K562 (cell line): ENCODE data around the gene PAQR4. TPM values are rescaled to one million over a fixed set of nuclear protein-coding genes. Genes with fewer than 3 reads are reported as not detected.

Experiments used
- ARID4B ChIP-seq: sonication (generic); formaldehyde crosslinking; IDR thresholded peaks from 2 replicates; pipeline ENCODE4 v1.8.0; 2022; ENCODE audit warnings: mild to moderate bottlenecking, missing genetic modification reagents
- CBX8 ChIP-seq: fragments of 200-600 bp; sonication (generic); IDR thresholded peaks from 2 replicates; pipeline ENCODE4 v1.6.1; 2012; ENCODE audit warnings: borderline replicate concordance, mixed run types, low read depth, mild to moderate bottlenecking, moderate library complexity, mixed read lengths, low read length, control low read depth, inconsistent platforms; ENCODE audit not compliant: poor library complexity, severe bottlenecking; ENCODE audit errors: extremely low read depth
- EP300 ChIP-seq: IDR thresholded peaks from 2 replicates; pipeline ENCODE4 v1.6.1; 2012; ENCODE audit warnings: low read length, improper control_type of control experiment
- ETV6 ChIP-seq, 3 experiments: fragments of 150-350 bp in 1 of 3; sonication (generic) in 1 of 3; formaldehyde crosslinking in 1 of 3; IDR thresholded peaks; 2 replicates each; pipeline versions ENCODE4 v1.6.1 to v1.8.0; 2014 to 2022; ENCODE audit warnings: borderline replicate concordance in 2 of 3, low read depth in 2 of 3, antibody characterized with exemption in 1 of 3, low read length in 1 of 3, mild to moderate bottlenecking in 1 of 3, missing genetic modification reagents in 1 of 3
- MGA ChIP-seq: fragments of 450-650 bp; IDR thresholded peaks from 2 replicates; pipeline ENCODE4 v1.6.1; 2016; ENCODE audit warnings: mild to moderate bottlenecking, moderate library complexity
- POLR2G ChIP-seq: fragments of 200-400 bp; formaldehyde crosslinking; IDR thresholded peaks from 2 replicates; pipeline ENCODE4 v1.6.1; 2017; ENCODE audit warnings: low read depth, mild to moderate bottlenecking, antibody characterized with exemption, low read length, moderate library complexity
- ZNF589 ChIP-seq: fragments of 200-800 bp; sonication (Bioruptor generic); IDR thresholded peaks from 2 replicates; pipeline ENCODE4 v1.6.1; 2016; ENCODE audit warnings: low read depth, missing genetic modification characterization, missing compliant biosample characterization
- polyA plus RNA-seq, 8 experiments: library from polyadenylated mRNA; depleted of rRNA in 4 of 8; stranded (reverse) in 5 of 8; unstranded in 3 of 8; fragments of >200 nt; fragmentation: Nextera tagmentation in 2 of 8; fragmentation: Illumina TruSeq in 1 of 8; extraction: Ambion mirVana in 2 of 8; extraction: Trizol in 1 of 8; gene quantifications; 2 replicates each; pipeline versions ENCODE4 v1.2.1 to v1.2.3, GENCODE V29; 2011 to 2014; ENCODE audit warnings: inconsistent platforms in 1 of 8, missing spikeins in 1 of 8
- total RNA-seq, 7 experiments: library from RNA; depleted of rRNA in 6 of 7; stranded (reverse); fragments of >200 nt in 6 of 7; fragmentation: Illumina TruSeq in 2 of 7; extraction: Trizol in 2 of 7; gene quantifications; 2 replicates each; pipeline versions ENCODE4 v1.2.1 to v1.2.3, GENCODE V29; 2011 to 2021; ENCODE audit warnings: low replicate concordance in 1 of 7

The PAQR4 gene
- total and polyA plus RNA-seq, 9 of the 15 experiments (the other 6 are each of a cell fraction or from before 2014, with no cell fraction given), result 0.62 to 40.4 (median 19.5) TPM

DNA sequence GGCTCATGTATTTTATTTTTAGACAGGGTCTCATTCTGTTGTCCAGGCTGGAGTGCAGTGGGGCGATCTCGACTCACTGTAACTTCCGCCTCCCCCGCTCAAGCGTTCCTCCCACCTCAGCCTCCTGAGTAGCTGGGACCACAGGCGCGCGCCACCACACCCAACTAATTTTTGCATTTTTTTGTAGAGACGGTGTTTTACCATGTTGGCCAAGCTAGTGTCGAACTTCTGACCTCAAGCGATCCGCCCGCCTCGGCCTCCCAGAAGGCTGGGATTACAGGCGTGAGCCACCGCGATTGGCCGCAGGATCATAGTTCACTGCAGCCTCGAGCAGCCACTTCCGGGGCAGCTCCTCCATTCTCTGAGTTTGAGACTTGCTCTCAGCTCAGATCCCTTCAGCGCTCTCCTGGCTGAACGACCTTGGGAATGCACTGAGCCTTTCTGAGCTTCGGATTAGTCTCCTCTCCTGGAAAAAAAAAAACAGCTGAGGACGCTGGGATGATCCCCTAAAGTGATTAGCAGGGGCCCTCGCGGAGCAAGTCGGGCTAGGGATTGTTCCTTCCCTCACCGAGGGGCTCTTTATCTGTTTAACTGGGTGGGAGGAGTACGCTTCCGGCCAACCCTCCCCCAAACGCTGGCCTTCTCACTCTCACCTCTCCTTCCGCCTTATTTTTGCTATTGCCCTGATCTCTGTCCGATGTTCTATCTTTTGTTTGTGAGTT, 12.2 kb downstream of the PAQR4 start (continued):
- peak; percentile 25; the same call in 1 of the 2 replicates for TF ChIP-seq ARID4B (CRISPR knock-in tag)
- TF ChIP-seq MGA, result peak; percentile 31
- no peak; a peak in 1 of 4 replicates for TF ChIP-seq ETV6 (IDR thresholded peaks at IDR 0.05; ENCODE audit: borderline replicate concordance in 1 of 2, low read depth in 2 of 2, low read length in 1 of 2)
- no peak for TF ChIP-seq ETV6 (CRISPR knock-in tag; IDR thresholded peaks at IDR 0.05; ENCODE audit: borderline replicate concordance)
- TF ChIP-seq EP300, result peak; percentile 51
- TF ChIP-seq CBX8, result no peak
- peak; percentile 77 for TF ChIP-seq ZNF589 (CRISPR knock-in tag)
- TF ChIP-seq POLR2G, result peak; percentile 48
